Fibroblast of villous mesenchyme (primary cell): ENCODE measurements around the gene SYT17. TPM values are rescaled to one million over a fixed set of nuclear protein-coding genes. Genes with fewer than 3 reads are reported as not detected.

Source experiments
- DNase-seq: peaks from one replicate; pipeline ENCODE4 v3.0.0-alpha.2; 2010; ENCODE audit warnings: low read depth
- H3K4me3 ChIP-seq: 2 replicates; pipeline ENCODE4 v1.5.1; 2011; ENCODE audit warnings: low read depth, mild to moderate bottlenecking, low read length
- CTCF ChIP-seq: IDR thresholded peaks from 2 replicates; pipeline ENCODE4 v1.5.1; 2012; ENCODE audit warnings: low read depth, mild to moderate bottlenecking, low read length; ENCODE audit not compliant: insufficient read depth
- total RNA-seq: library from RNA; depleted of rRNA; stranded (reverse); fragments of >200 nt; gene quantifications from 2 replicates; pipeline ENCODE4 v1.2.3, GENCODE V29; 2012

Gene SYT17
- total RNA-seq, 1 donor = under 0.01 TPM

- no peak overlapping the region for H3K4me3 ChIP-seq
- no peak for DNase-seq
- no peak for TF ChIP-seq CTCF
Measured at GRCh38 chr16:19127674-19128131, 40.3 kb upstream of the SYT17 start.

GRCh38 chr16:19128454-19129200 is 39.4 kb upstream of the SYT17 start:
- H3K4me3 ChIP-seq = no peak overlapping the region
- DNase-seq = no peak
- no peak for TF ChIP-seq CTCF

- no peak for DNase-seq
- no peak for TF ChIP-seq CTCF
- no peak overlapping the region for H3K4me3 ChIP-seq
Measured at GRCh38 chr16:19130385-19130784, 37.7 kb upstream of the SYT17 start.

- no peak for TF ChIP-seq CTCF
- peak; percentile 90 for DNase-seq
- H3K4me3 ChIP-seq = no peak overlapping the region
Measured at GRCh38 chr16:19130852-19131824, 36.9 kb upstream of the SYT17 start.

GRCh38 chr16:19131825-19132218 is 36.2 kb upstream of the SYT17 start:
- no peak for TF ChIP-seq CTCF
- H3K4me3 ChIP-seq = no peak overlapping the region
- peak; percentile 44 for DNase-seq

- H3K4me3 ChIP-seq = no peak overlapping the region
- no peak for TF ChIP-seq CTCF
- DNase-seq = no peak
Measured at GRCh38 chr16:19132255-19132654, 35.8 kb upstream of the SYT17 start.
